ENCODE data around the gene HOXB3.
"Not testable (repeated sequence)": the region's sequence is repeated elsewhere in the genome, so short reads cannot be mapped to it uniquely, and the experiment has no call there.

Gene HOXB3

GRCh38 chr17:48515925-48516900, 73.8 kb downstream of the HOXB3 start:
- no peak for DNase-seq

GRCh38 chr17:48514477-48514876, 75.6 kb downstream of the HOXB3 start:
- DNase-seq: no peak

- no peak for DNase-seq
These were observed 76.2 kb downstream of the HOXB3 start for GRCh38 chr17:48513666-48514455.

GRCh38 chr17:48513097-48513496, 76.9 kb downstream of the HOXB3 start:
- peak; percentile 50 for DNase-seq

- DNase-seq: no peak
These were observed 79.1 kb downstream of the HOXB3 start for GRCh38 chr17:48510761-48511604.

- DNase-seq: no peak
These were observed 79.7 kb downstream of the HOXB3 start for GRCh38 chr17:48510381-48510760.

GRCh38 chr17:48509708-48510107, 80.3 kb downstream of the HOXB3 start:
- DNase-seq: not testable (repeated sequence)

GRCh38 chr17:48506246-48506645, 83.8 kb downstream of the HOXB3 start:
- no peak for DNase-seq

GRCh38 chr17:48505788-48506187, 84.3 kb downstream of the HOXB3 start:
- peak; percentile 98 for DNase-seq

GRCh38 chr17:48504953-48505352, 85.1 kb downstream of the HOXB3 start:
- peak; percentile 27 for DNase-seq

- DNase-seq: no peak
These were observed 86.3 kb downstream of the HOXB3 start for GRCh38 chr17:48503747-48504146.

GRCh38 chr17:48502901-48503300, 87.1 kb downstream of the HOXB3 start:
- DNase-seq: no peak

GRCh38 chr17:48502312-48502711, 87.7 kb downstream of the HOXB3 start:
- DNase-seq: no peak

GRCh38 chr17:48500435-48501426, 89.3 kb downstream of the HOXB3 start:
- no peak for DNase-seq

GRCh38 chr17:48499735-48500434, 90.2 kb downstream of the HOXB3 start:
- DNase-seq: no peak

- no peak for DNase-seq
These were observed 90.8 kb downstream of the HOXB3 start for GRCh38 chr17:48499248-48499647.
